Measurements from ENCODE around the gene METTL23. TPM values are rescaled to one million over a fixed set of nuclear protein-coding genes. Genes with fewer than 3 reads are reported as not detected.

The METTL23 gene
- total RNA-seq, 2 experiments from 2014 or later: 30.7 to 30.9 TPM

DNA sequence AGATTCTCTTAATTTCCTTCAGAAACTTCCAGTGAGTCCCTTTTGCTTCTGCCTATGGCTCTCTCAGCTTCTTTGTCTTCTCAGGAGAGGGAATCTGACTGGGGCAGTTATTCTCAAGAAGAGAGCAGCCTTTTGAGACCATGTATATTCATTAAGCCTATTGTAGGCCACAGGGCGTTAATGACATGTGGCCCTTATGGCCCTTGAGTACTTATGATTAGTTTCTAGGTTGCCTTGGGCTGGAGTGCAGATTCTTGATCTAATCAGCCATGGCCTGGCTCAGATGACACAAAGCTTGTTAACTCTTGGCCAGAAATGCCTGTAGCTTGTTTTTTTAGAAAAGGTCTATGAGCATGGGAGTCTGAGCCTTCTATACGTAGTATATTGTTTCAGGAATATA, 28.6 kb downstream of the METTL23 start:
- no peak for TF ChIP-seq CTCF (IDR thresholded peaks at IDR 0.05)
- no peaks in the 10 kb centered on the region for H3K9me3 Mint-ChIP-seq
- ChIA-PET POLR2A (interaction anchor here (0.6 to 0.7 kb wide), 3 partner anchors 16 to 75 kb away, joined by 3 read pairs; no protein-coding TSS in a partner anchor), CTCF (no interaction called here)
- ATAC-seq (no peak), DNase-seq (no peak)
- H3K4me3 Mint-ChIP-seq: no peak overlapping the region
- H3K36me3 Mint-ChIP-seq (ENCODE audit: low read depth): peaks cover 11% of the 10 kb centered on the region
- peaks cover 18% of the 10 kb centered on the region for H3K4me1 Mint-ChIP-seq (ENCODE audit: low read depth)
- H3K27me3 Mint-ChIP-seq: no peaks in the 10 kb centered on the region
- intact Hi-C loops (cut with micrococcal nuclease): no loop called here
- no peak overlapping the region for H3K27ac Mint-ChIP-seq

- ChIA-PET POLR2A (interaction anchor here (0.7 kb wide), 1 partner anchor 22 kb away, joined by 3 read pairs; no protein-coding TSS in a partner anchor), CTCF (no interaction called here)
- ATAC-seq (no peak), DNase-seq (no peak)
- intact Hi-C loops (cut with micrococcal nuclease): no loop called here
- Mint-ChIP-seq H3K4me1 (ENCODE audit: low read depth) (peaks cover 15% of the 10 kb centered on the region), H3K27ac (no peak overlapping the region), H3K9me3 (no peaks in the 10 kb centered on the region), H3K36me3 (ENCODE audit: low read depth) (peaks cover 10% of the 10 kb centered on the region), H3K4me3 (no peak overlapping the region), H3K27me3 (no peaks in the 10 kb centered on the region)
- no peak for TF ChIP-seq CTCF (IDR thresholded peaks at IDR 0.05)
Measured at GRCh38 chr17:76757256-76757655, 30.6 kb downstream of the METTL23 start.

DNA sequence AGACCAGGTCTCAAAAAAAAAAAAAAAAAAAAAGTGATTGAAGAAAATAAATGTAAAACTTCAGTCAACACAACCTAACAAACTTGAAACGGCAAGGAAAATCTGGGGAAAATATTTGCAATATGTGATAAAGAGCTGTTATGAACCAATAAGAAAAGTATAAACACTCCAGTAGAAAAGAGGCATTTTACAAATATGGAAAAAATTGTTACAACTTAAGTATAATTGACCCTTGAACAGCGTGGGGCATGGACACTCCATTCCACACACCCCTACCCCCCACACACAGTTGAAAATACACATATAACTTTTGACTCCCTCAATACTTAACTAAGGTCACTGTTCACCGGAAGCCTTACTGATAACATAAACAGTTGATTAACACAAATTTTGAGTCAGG, 31.9 kb downstream of the METTL23 start:
- H3K9me3 Mint-ChIP-seq: no peaks in the 10 kb centered on the region
- peaks cover 5% of the 10 kb centered on the region for H3K4me1 Mint-ChIP-seq (ENCODE audit: low read depth)
- CTCF ChIA-PET: interaction anchor here (1.4 kb wide), 1 partner anchor 45 kb away, joined by 3 read pairs; no protein-coding TSS in a partner anchor
- H3K4me3 Mint-ChIP-seq: no peak overlapping the region
- intact Hi-C loops (cut with micrococcal nuclease): no loop called here
- no peak overlapping the region for H3K27ac Mint-ChIP-seq
- no peaks in the 10 kb centered on the region for H3K27me3 Mint-ChIP-seq
- POLR2A ChIA-PET: interaction anchor here (0.6 to 1.7 kb wide), 5 partner anchors 14 to 86 kb away, joined by 3 to 6 read pairs (median 4); no protein-coding TSS in a partner anchor
- H3K36me3 Mint-ChIP-seq (ENCODE audit: low read depth): peaks cover 10% of the 10 kb centered on the region
- no peak for TF ChIP-seq CTCF (IDR thresholded peaks at IDR 0.05)
- no peak for ATAC-seq
- DNase-seq: no peak

- Mint-ChIP-seq H3K27me3 (no peaks in the 10 kb centered on the region), H3K9me3 (no peaks in the 10 kb centered on the region), H3K4me1 (ENCODE audit: low read depth) (peaks cover 16% of the 10 kb centered on the region), H3K4me3 (peak overlapping the region; percentile 65), H3K27ac (peak overlapping the region; percentile 92), H3K36me3 (ENCODE audit: low read depth) (peaks cover 49% of the 10 kb centered on the region)
- peak; percentile 71 for DNase-seq
- POLR2A ChIA-PET: interaction anchor here (0.6 to 1.7 kb wide), 6 partner anchors 14 to 46 kb away, joined by 3 to 6 read pairs (median 4); partner anchors contain the start of gene MFSD11
- peak; percentile 100 for ATAC-seq
- no peak for TF ChIP-seq CTCF (IDR thresholded peaks at IDR 0.05)
- intact Hi-C loops (cut with micrococcal nuclease): no loop called here
- CTCF ChIA-PET: interaction anchor here (1.1 to 1.2 kb wide), 2 partner anchors 59 to 95 kb away, joined by 3 to 4 read pairs; partner anchors contain the start of gene MGAT5B
Measured at GRCh38 chr17:76772842-76773525, 46.3 kb downstream of the METTL23 start.

GRCh38 chr17:76775021-76775600, 48.5 kb downstream of the METTL23 start:
- CTCF ChIA-PET: no interaction called here
- intact Hi-C loops (cut with micrococcal nuclease): no loop called here
- POLR2A ChIA-PET: interaction anchor here (0.8 kb wide), 1 partner anchor 37 kb away, joined by 3 read pairs; no protein-coding TSS in a partner anchor
- Mint-ChIP-seq H3K4me1 (ENCODE audit: low read depth) (peaks cover 16% of the 10 kb centered on the region), H3K4me3 (no peak overlapping the region), H3K36me3 (ENCODE audit: low read depth) (peaks cover 46% of the 10 kb centered on the region), H3K27ac (no peak overlapping the region), H3K9me3 (no peaks in the 10 kb centered on the region), H3K27me3 (no peaks in the 10 kb centered on the region)
- no peak for ATAC-seq
- TF ChIP-seq CTCF (IDR thresholded peaks at IDR 0.05): no peak
- DNase-seq: no peak
